ENCODE measurements around the gene NNT. TPM values are rescaled to one million over a fixed set of nuclear protein-coding genes. Genes with fewer than 3 reads are reported as not detected.
A peak's percentile ranks its signal among the peaks of the same experiment; 100 is the strongest.
"Not testable (repeated sequence)": the region's sequence is repeated elsewhere in the genome, so short reads cannot be mapped to it uniquely, and the experiment has no call there.

NNT gene
- total and polyA plus RNA-seq, 2 experiments from 2014 or later, result 55.3 to 102 TPM

- TF ChIP-seq CTCF (IDR thresholded peaks at IDR 0.05; ENCODE audit: poor library complexity) (no peak), EZH2 (IDR thresholded peaks at IDR 0.05; ENCODE audit: borderline replicate concordance) (no peak), EZH2phosphoT487 (IDR thresholded peaks at IDR 0.05; ENCODE audit: low read depth, severe bottlenecking, unreplicated experiment) (no peak)
- Histone ChIP-seq H3K36me3 (replicated peaks; ENCODE audit: insufficient read depth, low read depth) (no peaks in the 10 kb centered on the region), H4K20me1 (ENCODE audit: insufficient read depth, poor library complexity, severe bottlenecking) (peaks cover 45% of the 10 kb centered on the region), H3K79me2 (peaks cover 51% of the 10 kb centered on the region), H3K4me1 (ENCODE audit: insufficient read depth) (peaks cover 22% of the 10 kb centered on the region), H3K4me3 (peak overlapping the region; percentile 85), H3K27me3 (no peaks in the 10 kb centered on the region), H2AFZ (peak overlapping the region; percentile 99), H3K9me2 (replicated peaks; ENCODE audit: insufficient read depth) (no peaks in the 10 kb centered on the region), H3K27ac (peak overlapping the region; percentile 100), H3K4me2 (peak overlapping the region; percentile 85), H3K9me3 (ENCODE audit: low read depth) (no peaks in the 10 kb centered on the region)
- WGBS (ENCODE audit: low lambda C conversion rate, missing lambda C conversion rate), result 3% methylated on average over 38 of the region's 44 CpGs
- peak; percentile 64 for DNase-seq (ENCODE audit: low spot score)
These were observed 46.9 kb upstream of the NNT start for GRCh38 chr5:43555895-43556606.

- DNase-seq (ENCODE audit: low spot score); H3K27me3 ChIP-seq; H3K9me3 ChIP-seq (ENCODE audit: low read depth); H3K36me3 ChIP-seq (replicated peaks; ENCODE audit: insufficient read depth, low read depth); H3K9me2 ChIP-seq (replicated peaks; ENCODE audit: insufficient read depth): not testable (repeated sequence)
- peak overlapping the region; percentile 85 for H3K4me3 ChIP-seq
- peak overlapping the region; percentile 99 for H2AFZ ChIP-seq
- no CpG with 5 or more reads among the region's 30 CpGs for WGBS (ENCODE audit: low lambda C conversion rate, missing lambda C conversion rate)
- peaks cover 40% of the 10 kb centered on the region for H4K20me1 ChIP-seq (ENCODE audit: insufficient read depth, poor library complexity, severe bottlenecking)
- H3K4me1 ChIP-seq (ENCODE audit: insufficient read depth), result peaks cover 19% of the 10 kb centered on the region
- H3K4me2 ChIP-seq, result peak overlapping the region; percentile 85
- H3K27ac ChIP-seq, result peak overlapping the region; percentile 100
- peaks cover 46% of the 10 kb centered on the region for H3K79me2 ChIP-seq
These were observed 46.4 kb upstream of the NNT start for GRCh38 chr5:43556607-43556856.

GRCh38 chr5:43556857-43557542 is 46.0 kb upstream of the NNT start, which contains the start of gene PAIP1:
Gene PAIP1, minus strand, starts transcription at chr5:43557077. Its CDS starts 231 bp downstream, at chr5:43556846.
- Histone ChIP-seq H3K27me3 (no peaks in the 10 kb centered on the region), H2AFZ (peak within 1 kb of the TSS; percentile 99), H3K36me3 (replicated peaks; ENCODE audit: insufficient read depth, low read depth) (no peaks in the 10 kb centered on the region), H3K9me3 (ENCODE audit: low read depth) (no peaks in the 10 kb centered on the region), H3K27ac (peak within 1 kb of the TSS; percentile 100), H3K79me2 (peaks cover 41% of the 10 kb centered on the region), H3K4me2 (peak within 1 kb of the TSS; percentile 96), H3K4me3 (peak within 1 kb of the TSS; percentile 85), H4K20me1 (ENCODE audit: insufficient read depth, poor library complexity, severe bottlenecking) (peaks cover 35% of the 10 kb centered on the region), H3K4me1 (ENCODE audit: insufficient read depth) (peaks cover 15% of the 10 kb centered on the region), H3K9me2 (replicated peaks; ENCODE audit: insufficient read depth) (no peaks in the 10 kb centered on the region)
- peak; percentile 93 for DNase-seq (ENCODE audit: low spot score)
- TF ChIP-seq EZH2phosphoT487 (IDR thresholded peaks at IDR 0.05; ENCODE audit: low read depth, severe bottlenecking, unreplicated experiment) (no peak), CTCF (IDR thresholded peaks at IDR 0.05; ENCODE audit: poor library complexity) (peak; percentile 64), EZH2 (IDR thresholded peaks at IDR 0.05; ENCODE audit: borderline replicate concordance) (no peak)
- under 1% methylated on average over 61 of the region's 79 CpGs for WGBS (ENCODE audit: low lambda C conversion rate, missing lambda C conversion rate)

- no peak overlapping the region for H3K4me3 ChIP-seq
- no peaks in the 10 kb centered on the region for H3K4me1 ChIP-seq (ENCODE audit: insufficient read depth)
- no peak overlapping the region for H2AFZ ChIP-seq
- H3K79me2 ChIP-seq, result peaks cover 10% of the 10 kb centered on the region
- H3K27me3 ChIP-seq, result no peaks in the 10 kb centered on the region
- peaks cover 5% of the 10 kb centered on the region for H4K20me1 ChIP-seq (ENCODE audit: insufficient read depth, poor library complexity, severe bottlenecking)
- H3K4me2 ChIP-seq, result no peak overlapping the region
- no peak overlapping the region for H3K27ac ChIP-seq
- WGBS (ENCODE audit: low lambda C conversion rate, missing lambda C conversion rate), result 59% methylated on average over 2 of the region's 2 CpGs
- TF ChIP-seq EZH2 (IDR thresholded peaks at IDR 0.05; ENCODE audit: borderline replicate concordance) (no peak), CTCF (IDR thresholded peaks at IDR 0.05; ENCODE audit: poor library complexity) (no peak), EZH2phosphoT487 (IDR thresholded peaks at IDR 0.05; ENCODE audit: low read depth, severe bottlenecking, unreplicated experiment) (no peak)
- H3K9me2 ChIP-seq (replicated peaks; ENCODE audit: insufficient read depth), result no peaks in the 10 kb centered on the region
- no peaks in the 10 kb centered on the region for H3K9me3 ChIP-seq (ENCODE audit: low read depth)
- H3K36me3 ChIP-seq (replicated peaks; ENCODE audit: insufficient read depth, low read depth), result no peaks in the 10 kb centered on the region
- no peak for DNase-seq (ENCODE audit: low spot score)
These were observed 42.9 kb upstream of the NNT start for GRCh38 chr5:43560128-43560527.
